HFF-Myc (cell line): ENCODE measurements around the gene CAT.

Experiments
- DNase-seq: peaks from one replicate; pipeline ENCODE4 v3.0.0-alpha.2; 2011; ENCODE audit warnings: low read depth; ENCODE audit errors: extremely low read depth
- H3K4me3 ChIP-seq: replicated peaks from 2 replicates; pipeline ENCODE4 v1.5.1; 2011; ENCODE audit warnings: low read depth, mild to moderate bottlenecking, control low read depth, low read length
- CTCF ChIP-seq: IDR thresholded peaks from 2 replicates; pipeline ENCODE4 v1.5.1; 2012; ENCODE audit warnings: mild to moderate bottlenecking, low read depth, low read length, control low read depth; ENCODE audit errors: missing control alignments

Gene CAT

GRCh38 chr11:34404280-34404679, 34.5 kb upstream of the CAT start:
- no peak for TF ChIP-seq CTCF
- no peak overlapping the region for H3K4me3 ChIP-seq
- DNase-seq: no peak

- DNase-seq: no peak
- no peak for TF ChIP-seq CTCF
- no peak overlapping the region for H3K4me3 ChIP-seq
These were observed 33.5 kb upstream of the CAT start for GRCh38 chr11:34405079-34405858.

- no peak for DNase-seq
- no peak overlapping the region for H3K4me3 ChIP-seq
- no peak for TF ChIP-seq CTCF
These were observed 32.3 kb upstream of the CAT start for GRCh38 chr11:34406413-34406812.

GRCh38 chr11:34407121-34407813, 31.5 kb upstream of the CAT start:
- no peak overlapping the region for H3K4me3 ChIP-seq
- DNase-seq: no peak
- TF ChIP-seq CTCF: no peak

- no peak for DNase-seq
- TF ChIP-seq CTCF: no peak
- no peak overlapping the region for H3K4me3 ChIP-seq
These were observed 30.1 kb upstream of the CAT start for GRCh38 chr11:34408580-34409172.

- no peak for TF ChIP-seq CTCF
- H3K4me3 ChIP-seq: no peak overlapping the region
- no peak for DNase-seq
These were observed 27.6 kb upstream of the CAT start for GRCh38 chr11:34411111-34411510.
